Skeletal muscle satellite cell (primary cell): ENCODE results near the gene GTF3C5.
"Not testable (repeated sequence)": the region's sequence is repeated elsewhere in the genome, so short reads cannot be mapped to it uniquely, and the experiment has no call there.

Experiments used
- H3K27me3 ChIP-seq: 2 replicates; pipeline ENCODE4 v1.7.0; 2013; ENCODE audit warnings: low read length; ENCODE audit not compliant: control insufficient read depth, insufficient read depth
- H3K36me3 ChIP-seq: 2 replicates; pipeline ENCODE4 v1.7.0; 2013; ENCODE audit warnings: mild to moderate bottlenecking, control low read depth, low read length; ENCODE audit not compliant: insufficient read depth
- H3K4me1 ChIP-seq: 2 replicates; pipeline ENCODE4 v1.7.0; 2013; ENCODE audit warnings: low read length; ENCODE audit not compliant: control insufficient read depth, insufficient read depth
- H3K4me2 ChIP-seq: 2 replicates; pipeline ENCODE4 v1.7.0; 2013; ENCODE audit warnings: mild to moderate bottlenecking, low read length
- H3K4me3 ChIP-seq: 2 replicates; pipeline ENCODE4 v1.7.0; 2013; ENCODE audit warnings: low read length
- H3K9ac ChIP-seq: 2 replicates; pipeline ENCODE4 v1.7.0; 2013; ENCODE audit warnings: mild to moderate bottlenecking, low read depth, low read length, moderate library complexity
- H3K9me3 ChIP-seq: replicated peaks from 2 replicates; pipeline ENCODE4 v1.7.0; 2013; ENCODE audit warnings: mild to moderate bottlenecking, control low read depth, low read length

Gene GTF3C5

DNA sequence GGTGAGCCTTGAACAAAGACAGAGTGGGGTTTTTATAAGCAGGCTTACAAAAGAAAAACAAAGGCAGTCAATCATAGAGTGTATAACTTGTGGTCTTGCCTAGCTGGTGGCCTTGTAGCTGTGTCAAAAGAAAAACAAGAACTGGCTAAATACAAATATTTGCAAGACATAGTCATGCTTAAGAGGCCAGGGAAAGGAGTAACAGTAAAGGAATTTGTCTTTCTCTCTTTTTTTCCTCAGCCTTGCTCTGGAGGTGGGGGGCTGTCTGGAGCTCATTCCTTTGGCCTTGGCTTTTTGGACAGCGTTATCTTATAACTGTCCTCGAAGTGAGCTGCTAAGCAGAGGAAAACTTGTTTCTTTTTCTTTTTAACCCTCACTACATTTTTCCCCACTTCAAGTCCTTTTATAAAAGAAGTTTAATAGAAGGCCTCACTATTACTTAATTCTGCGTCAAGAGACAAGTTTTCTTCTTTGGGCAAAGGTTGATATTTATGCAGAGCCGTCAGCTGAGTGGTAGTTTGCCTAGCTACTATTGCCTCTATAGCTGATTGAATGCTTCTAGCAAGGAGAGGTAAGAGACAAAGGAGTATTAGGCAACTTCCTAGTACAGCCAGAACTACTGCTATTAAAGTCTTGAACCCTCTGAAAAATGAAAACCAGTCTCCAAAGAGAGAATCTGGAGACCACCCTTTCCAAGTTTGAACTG, 45.3 kb downstream of the GTF3C5 start:
- H3K36me3 ChIP-seq: no peaks in the 10 kb centered on the region
- peaks cover 27% of the 10 kb centered on the region for H3K4me1 ChIP-seq
- peak overlapping the region; percentile 61 for H3K4me2 ChIP-seq
- peaks cover 34% of the 10 kb centered on the region for H3K27me3 ChIP-seq
- no peak overlapping the region for H3K9ac ChIP-seq
- no peaks in the 10 kb centered on the region for H3K9me3 ChIP-seq
- H3K4me3 ChIP-seq: peak overlapping the region; percentile 22

DNA sequence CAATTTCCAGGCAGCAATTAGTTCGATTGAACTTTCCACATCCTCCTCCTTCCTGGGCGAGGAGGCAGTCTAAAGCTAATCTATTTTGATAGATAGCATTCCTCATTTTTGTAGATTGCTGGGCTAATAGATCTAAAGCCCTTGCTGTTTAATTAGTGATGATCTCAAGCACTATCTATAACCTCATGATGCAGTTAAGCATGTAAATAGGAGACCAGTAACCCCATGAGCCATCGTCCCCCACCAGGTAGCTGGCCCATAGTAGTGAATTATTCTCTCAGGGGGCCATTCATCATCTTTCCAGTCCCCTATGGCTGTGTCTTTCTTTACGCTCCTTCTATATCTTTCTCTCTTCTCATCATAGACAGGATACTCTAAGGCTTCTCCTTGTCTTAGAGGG, 45.9 kb downstream of the GTF3C5 start:
- Histone ChIP-seq H3K9ac (no peak overlapping the region), H3K27me3 (peaks cover 34% of the 10 kb centered on the region), H3K36me3 (no peaks in the 10 kb centered on the region)

GRCh38 chr9:133078486-133078885, 47.7 kb downstream of the GTF3C5 start:
- H3K4me3 ChIP-seq: no peak overlapping the region
- H3K4me1 ChIP-seq: peaks cover 27% of the 10 kb centered on the region
- no peaks in the 10 kb centered on the region for H3K36me3 ChIP-seq
- H3K27me3 ChIP-seq: peaks cover 34% of the 10 kb centered on the region
- no peak overlapping the region for H3K4me2 ChIP-seq
- H3K9me3 ChIP-seq: no peaks in the 10 kb centered on the region
- H3K9ac ChIP-seq: no peak overlapping the region

More for the DNA sequence above, 45.9 kb downstream of the GTF3C5 start:
- H3K4me3 ChIP-seq: no peak overlapping the region
- H3K4me1 ChIP-seq: peaks cover 27% of the 10 kb centered on the region
- H3K4me2 ChIP-seq: peak overlapping the region; percentile 61
- no peaks in the 10 kb centered on the region for H3K9me3 ChIP-seq

- Histone ChIP-seq H3K9ac (no peak overlapping the region), H3K4me2 (no peak overlapping the region)
Measured at GRCh38 chr9:133080161-133080560, 49.4 kb downstream of the GTF3C5 start.

GRCh38 chr9:133080786-133081779, 50.3 kb downstream of the GTF3C5 start:
- H3K36me3 ChIP-seq, H3K9ac ChIP-seq, H3K9me3 ChIP-seq, H3K4me3 ChIP-seq, H3K4me2 ChIP-seq, H3K4me1 ChIP-seq: not testable (repeated sequence)
- H3K27me3 ChIP-seq: peaks cover 31% of the 10 kb centered on the region

More at GRCh38 chr9:133080161-133080560, 49.4 kb downstream of the GTF3C5 start:
- peaks cover 14% of the 10 kb centered on the region for H3K4me1 ChIP-seq
- no peaks in the 10 kb centered on the region for H3K36me3 ChIP-seq
- no peaks in the 10 kb centered on the region for H3K9me3 ChIP-seq
- H3K4me3 ChIP-seq: no peak overlapping the region
- H3K27me3 ChIP-seq: peaks cover 31% of the 10 kb centered on the region

DNA sequence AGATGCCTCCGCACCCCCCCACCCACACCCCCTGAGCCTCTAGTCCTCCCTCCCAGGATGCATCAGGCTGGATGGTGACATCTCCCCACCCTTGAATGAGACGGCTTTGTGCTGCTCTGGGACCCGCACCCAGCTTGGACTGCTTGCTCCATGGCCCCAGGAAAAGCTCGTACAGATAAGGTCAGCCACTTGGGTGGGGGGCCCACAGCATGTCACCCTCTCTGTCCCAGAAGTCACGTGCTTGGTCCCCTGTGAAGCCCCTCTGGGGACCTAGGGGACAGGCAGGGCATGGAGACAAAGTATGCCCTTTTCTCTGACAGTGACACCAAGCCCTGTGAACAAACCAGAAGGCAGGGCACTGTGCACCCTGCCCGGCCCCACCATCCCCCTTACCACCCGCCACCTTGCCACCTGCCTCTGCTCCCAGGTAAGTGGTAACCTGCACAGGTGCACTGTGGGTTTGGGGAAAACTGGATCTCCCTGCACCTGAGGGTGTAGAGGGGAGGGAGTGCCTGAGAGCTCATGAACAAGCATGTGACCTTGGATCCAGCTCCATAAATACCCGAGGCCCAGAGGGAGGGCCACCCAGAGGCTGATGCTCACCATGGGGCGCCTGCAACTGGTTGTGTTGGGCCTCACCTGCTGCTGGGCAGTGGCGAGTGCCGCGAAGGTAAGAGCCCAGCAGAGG, 51.3 kb downstream of the GTF3C5 start:
- not testable (repeated sequence) for H3K4me3 ChIP-seq, H3K36me3 ChIP-seq, H3K4me2 ChIP-seq, H3K9me3 ChIP-seq, H3K9ac ChIP-seq, H3K4me1 ChIP-seq
- H3K27me3 ChIP-seq: peaks cover 31% of the 10 kb centered on the region

DNA sequence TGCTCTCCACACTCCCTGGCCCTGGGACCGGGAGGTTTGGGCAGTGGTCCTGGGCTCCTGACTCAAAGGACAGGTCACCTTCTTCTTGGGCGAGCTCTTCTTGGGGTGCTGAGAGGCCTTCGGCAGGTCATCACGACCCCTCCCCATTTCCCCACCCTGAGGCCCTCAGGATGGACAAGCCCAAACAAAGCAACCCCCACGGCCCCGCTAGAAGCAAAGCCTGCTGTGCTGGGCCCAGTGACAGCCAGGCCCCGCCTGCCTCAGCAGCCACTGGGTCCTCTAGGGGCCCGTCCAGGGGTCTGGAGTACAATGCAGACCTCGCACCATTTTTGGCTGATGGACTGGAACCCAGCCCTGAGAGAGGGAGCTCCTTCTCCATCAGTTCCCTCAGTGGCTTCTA, 52.9 kb downstream of the GTF3C5 start:
- H3K9me3 ChIP-seq, H3K4me3 ChIP-seq, H3K9ac ChIP-seq, H3K36me3 ChIP-seq, H3K4me2 ChIP-seq, H3K4me1 ChIP-seq: not testable (repeated sequence)
- H3K27me3 ChIP-seq: peaks cover 28% of the 10 kb centered on the region

GRCh38 chr9:133086212-133086860, 55.5 kb downstream of the GTF3C5 start:
- peaks cover 18% of the 10 kb centered on the region for H3K27me3 ChIP-seq
- not testable (repeated sequence) for H3K4me1 ChIP-seq, H3K4me2 ChIP-seq, H3K9ac ChIP-seq, H3K36me3 ChIP-seq, H3K9me3 ChIP-seq, H3K4me3 ChIP-seq

GRCh38 chr9:133086894-133087293, 56.1 kb downstream of the GTF3C5 start:
- no peak overlapping the region for H3K4me2 ChIP-seq
- H3K9ac ChIP-seq: no peak overlapping the region
- H3K27me3 ChIP-seq: peaks cover 18% of the 10 kb centered on the region
- H3K36me3 ChIP-seq: no peaks in the 10 kb centered on the region
- no peaks in the 10 kb centered on the region for H3K4me1 ChIP-seq
- H3K4me3 ChIP-seq: no peak overlapping the region
- no peaks in the 10 kb centered on the region for H3K9me3 ChIP-seq

DNA sequence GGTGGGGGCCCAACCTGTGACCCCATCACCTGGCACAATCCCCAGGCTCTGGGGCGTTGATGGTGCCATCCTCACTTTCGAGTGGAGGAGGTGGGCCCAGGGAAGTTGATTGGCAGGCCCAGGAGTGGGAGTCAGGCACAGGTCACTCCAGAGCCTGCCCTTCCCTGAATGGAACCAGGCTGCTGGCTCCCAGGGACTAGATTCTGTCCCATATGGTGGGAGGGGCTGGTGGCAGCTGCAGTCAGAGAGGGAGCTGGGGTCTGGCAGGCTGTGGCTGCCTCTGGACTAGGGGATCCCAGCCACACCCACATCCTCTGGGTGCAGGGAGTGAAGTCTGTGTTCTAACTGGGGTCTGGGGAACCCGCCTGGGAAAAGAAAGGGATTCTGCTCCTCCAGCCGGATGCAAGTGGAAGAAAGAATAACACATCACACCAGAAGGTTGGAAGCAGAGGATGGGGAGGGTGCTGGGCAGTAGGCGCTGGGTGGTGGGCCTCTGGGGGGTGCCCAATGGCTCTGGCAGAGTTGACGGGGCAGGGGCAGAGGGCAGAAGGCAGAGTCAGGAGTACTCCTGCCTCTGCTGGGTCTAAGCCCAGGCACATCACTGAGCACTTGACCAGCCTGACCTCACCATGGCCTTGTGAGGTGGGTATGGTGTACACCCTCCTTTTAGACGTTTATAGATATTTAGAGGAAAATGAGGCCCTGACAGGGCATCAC, 56.8 kb downstream of the GTF3C5 start:
- Histone ChIP-seq H3K27me3 (peaks cover 18% of the 10 kb centered on the region), H3K4me3 (no peak overlapping the region), H3K9me3 (no peaks in the 10 kb centered on the region), H3K36me3 (no peaks in the 10 kb centered on the region), H3K4me2 (no peak overlapping the region), H3K9ac (no peak overlapping the region), H3K4me1 (no peaks in the 10 kb centered on the region)
